Esophagus muscularis mucosa (tissue), 4 donors: ENCODE data around the gene DPF3. TPM values are rescaled to one million over a fixed set of nuclear protein-coding genes. Genes with fewer than 3 reads are reported as not detected.
A peak's percentile ranks its signal among the peaks of the same experiment; 100 is the strongest.

Experiments used
- DNase-seq: peaks from one replicate; pipeline ENCODE4 v3.0.0-alpha.2; 2017; ENCODE audit errors: extremely low spot score
- H3K27ac ChIP-seq, 4 donors: fragments of 200-600 bp; sonication (generic); replicated peaks in 1 of 4; 1 replicate in 3 of 4; 2 replicates in 1 of 4; pipeline ENCODE4 v1.5.1; 2016 to 2019; ENCODE audit warnings: mild to moderate bottlenecking in 1 of 4
- H3K27me3 ChIP-seq, 4 donors: fragments of 200-600 bp; sonication (generic); one replicate each; pipeline versions ENCODE4 v1.5.1 to v1.6.0; 2016 to 2019
- H3K36me3 ChIP-seq, 4 donors: fragments of 200-600 bp; sonication (generic); one replicate each; pipeline ENCODE4 v1.5.1; 2016 to 2019
- H3K4me1 ChIP-seq, 4 donors: fragments of 200-600 bp; sonication (generic); one replicate each; pipeline ENCODE4 v1.5.1; 2016 to 2019
- H3K4me3 ChIP-seq, 4 donors: fragments of 200-600 bp; sonication (generic); 1 replicate in 2 of 4; 2 replicates in 2 of 4; pipeline ENCODE4 v1.5.1; 2016 to 2019; ENCODE audit warnings: mild to moderate bottlenecking in 4 of 4, moderate library complexity in 1 of 4
- H3K9me3 ChIP-seq, 4 donors: fragments of 200-600 bp; sonication (generic); 1 replicate in 3 of 4; 2 replicates in 1 of 4; pipeline ENCODE4 v1.5.1; 2016 to 2019
- EP300 ChIP-seq: sonication (generic); formaldehyde crosslinking; IDR thresholded peaks from one replicate; pipeline ENCODE4 v1.6.1; 2017; ENCODE audit warnings: antibody characterized with exemption
- POLR2A ChIP-seq: fragments of 450-650 bp; IDR thresholded peaks from one replicate; pipeline ENCODE4 v1.6.1; 2017; ENCODE audit warnings: antibody characterized with exemption, moderate library complexity, mild to moderate bottlenecking, low read depth
- POLR2AphosphoS5 ChIP-seq, 2 donors: sonication (generic); formaldehyde crosslinking; IDR thresholded peaks; one replicate each; pipeline ENCODE4 v1.6.1; 2017; ENCODE audit warnings: antibody characterized with exemption in 2 of 2
- WGBS: methylation state at CpG from one replicate; pipeline ENCODE4 v1.1.5; 2018; 5-methylcytosine and 5-hydroxymethylcytosine counted together
- intact Hi-C: fragments of 100-400 bp; cut with DNase I; formaldehyde crosslinking; loops from one replicate; pipeline ENCODE4 v1.15.1; 2023
- total RNA-seq, 4 donors: library from RNA; depleted of rRNA; stranded (reverse); fragments of >200 nt; gene quantifications; one replicate each; pipeline versions ENCODE4 v1.1.0 to v1.2.1, GENCODE V29; 2016
- TF ChIP-seq, protein P1 (sequence below), 3 experiments: fragments of 200-600 bp in 2 of 3; fragments of 450-650 bp in 1 of 3; sonication (generic) in 2 of 3; IDR thresholded peaks; one replicate each; pipeline ENCODE4 v1.5.1; 2017 to 2019; ENCODE audit warnings: antibody characterized with exemption in 3 of 3, mild to moderate bottlenecking in 2 of 3, moderate library complexity in 1 of 3

Gene DPF3
- total RNA-seq, 4 donors from 2014 or later = 0.78 to 2.5 (median 1.7) TPM

DNA sequence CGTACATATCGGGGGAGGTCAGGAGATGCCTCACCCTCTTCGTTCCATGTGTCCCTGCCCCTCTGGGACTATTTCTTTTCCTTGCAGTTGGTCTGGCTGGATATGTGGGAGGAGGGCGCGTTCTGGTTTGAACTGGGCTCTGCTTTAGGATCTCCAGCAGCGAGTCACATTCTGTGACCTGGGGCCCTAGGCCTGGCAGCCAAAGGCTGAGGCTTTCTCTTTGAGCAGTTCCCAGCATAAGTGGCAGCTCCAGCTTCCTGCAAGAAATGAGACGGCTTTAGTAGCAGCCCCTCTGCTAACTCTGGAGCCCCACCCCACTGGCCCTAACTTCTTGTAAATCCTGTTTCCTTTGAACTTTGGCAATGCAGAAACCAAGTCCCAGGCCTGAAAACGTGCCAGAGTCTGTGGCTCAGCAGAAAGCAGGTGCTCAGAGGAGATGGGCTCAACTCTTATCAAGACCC is 274.8 kb downstream of the DPF3 start:
- peak; percentile 47 for DNase-seq
- Histone ChIP-seq H3K4me1 (peaks cover 24 to 43% (median 36%) of the 10 kb centered on the region in 4 donors), H3K27ac (peak overlapping the region in 1 of 4 donors; percentile 32), H3K36me3 (no peaks in the 10 kb centered on the region), H3K4me3 (no peak overlapping the region), H3K27me3 (no peaks in the 10 kb centered on the region), H3K9me3 (no peaks in the 10 kb centered on the region)
- intact Hi-C loops = no loop called here
- TF ChIP-seq EP300 = no peak
- TF ChIP-seq POLR2AphosphoS5 (IDR thresholded peaks at IDR 0.05) = no peak
- TF ChIP-seq, protein P1, sequence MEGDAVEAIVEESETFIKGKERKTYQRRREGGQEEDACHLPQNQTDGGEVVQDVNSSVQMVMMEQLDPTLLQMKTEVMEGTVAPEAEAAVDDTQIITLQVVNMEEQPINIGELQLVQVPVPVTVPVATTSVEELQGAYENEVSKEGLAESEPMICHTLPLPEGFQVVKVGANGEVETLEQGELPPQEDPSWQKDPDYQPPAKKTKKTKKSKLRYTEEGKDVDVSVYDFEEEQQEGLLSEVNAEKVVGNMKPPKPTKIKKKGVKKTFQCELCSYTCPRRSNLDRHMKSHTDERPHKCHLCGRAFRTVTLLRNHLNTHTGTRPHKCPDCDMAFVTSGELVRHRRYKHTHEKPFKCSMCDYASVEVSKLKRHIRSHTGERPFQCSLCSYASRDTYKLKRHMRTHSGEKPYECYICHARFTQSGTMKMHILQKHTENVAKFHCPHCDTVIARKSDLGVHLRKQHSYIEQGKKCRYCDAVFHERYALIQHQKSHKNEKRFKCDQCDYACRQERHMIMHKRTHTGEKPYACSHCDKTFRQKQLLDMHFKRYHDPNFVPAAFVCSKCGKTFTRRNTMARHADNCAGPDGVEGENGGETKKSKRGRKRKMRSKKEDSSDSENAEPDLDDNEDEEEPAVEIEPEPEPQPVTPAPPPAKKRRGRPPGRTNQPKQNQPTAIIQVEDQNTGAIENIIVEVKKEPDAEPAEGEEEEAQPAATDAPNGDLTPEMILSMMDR (IDR thresholded peaks at IDR 0.05) = no peak
- TF ChIP-seq POLR2A = no peak
- WGBS = 86% methylated on average over 8 of the region's 8 CpGs

- Histone ChIP-seq H3K9me3 (no peaks in the 10 kb centered on the region), H3K4me3 (no peak overlapping the region), H3K27me3 (no peaks in the 10 kb centered on the region), H3K4me1 (peaks cover 31 to 51% (median 39%) of the 10 kb centered on the region in 4 donors), H3K27ac (peak overlapping the region in 2 of 4 donors; percentile 32 to 50), H3K36me3 (no peaks in the 10 kb centered on the region)
- 85% methylated on average over 6 of the region's 7 CpGs for WGBS
- TF ChIP-seq EP300 = no peak
- TF ChIP-seq POLR2AphosphoS5 (IDR thresholded peaks at IDR 0.05) = no peak
- TF ChIP-seq, protein P1 (IDR thresholded peaks at IDR 0.05) = no peak
- DNase-seq = peak; percentile 64
- intact Hi-C loops = no loop called here
Observed at GRCh38 chr14:72618424-72618823, 275.5 kb downstream of the DPF3 start.

GRCh38 chr14:72617391-72618031 is 276.4 kb downstream of the DPF3 start:
- DNase-seq = peak; percentile 90
- no peak for TF ChIP-seq POLR2AphosphoS5 (IDR thresholded peaks at IDR 0.05)
- TF ChIP-seq EP300 = no peak
- TF ChIP-seq, protein P1 (IDR thresholded peaks at IDR 0.05) = no peak
- no peak for TF ChIP-seq POLR2A
- intact Hi-C loops = no loop called here
- WGBS = 34% methylated on average over 15 of the region's 20 CpGs
- H3K9me3 ChIP-seq = no peaks in the 10 kb centered on the region
- H3K4me3 ChIP-seq = no peak overlapping the region
- peak overlapping the region in 3 of 4 donors; percentile 29 to 60 (median 50) for H3K27ac ChIP-seq
- H3K4me1 ChIP-seq = peaks cover 33 to 60% (median 41%) of the 10 kb centered on the region in 4 donors
- H3K36me3 ChIP-seq = no peaks in the 10 kb centered on the region
- no peaks in the 10 kb centered on the region for H3K27me3 ChIP-seq

- intact Hi-C loops = no loop called here
- DNase-seq = peak; percentile 88
- WGBS = 80% methylated on average over 7 of the region's 7 CpGs
- H3K4me3 ChIP-seq = no peak overlapping the region
- H3K27ac ChIP-seq = peak overlapping the region in 3 of 4 donors; percentile 29 to 60 (median 50)
- no peaks in the 10 kb centered on the region for H3K27me3 ChIP-seq
- TF ChIP-seq EP300 = no peak
- peaks cover 33 to 60% (median 41%) of the 10 kb centered on the region in 4 donors for H3K4me1 ChIP-seq
- no peaks in the 10 kb centered on the region for H3K9me3 ChIP-seq
- H3K36me3 ChIP-seq = no peaks in the 10 kb centered on the region
Observed at GRCh38 chr14:72616811-72617210, 277.1 kb downstream of the DPF3 start.

DNA sequence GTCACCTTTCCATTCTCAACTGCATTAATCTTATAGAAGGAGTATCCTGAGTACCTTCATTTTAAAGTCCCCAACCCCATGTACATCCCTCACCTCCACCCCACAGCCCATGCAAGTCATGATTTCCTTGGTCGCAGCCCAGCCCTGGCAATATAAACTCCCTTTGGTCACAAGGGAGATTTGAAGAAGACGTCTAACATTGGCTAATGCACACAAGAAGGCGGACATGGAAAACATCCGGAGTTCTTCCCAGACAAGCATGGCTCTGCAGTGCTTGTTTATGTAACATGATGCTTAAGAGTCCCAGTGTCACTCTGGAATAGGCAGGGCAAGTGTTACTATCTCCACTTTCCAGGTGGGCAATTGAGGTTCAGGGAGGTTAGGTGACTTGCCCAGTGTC is 277.6 kb downstream of the DPF3 start:
- TF ChIP-seq POLR2A (no peak), POLR2AphosphoS5 (IDR thresholded peaks at IDR 0.05) (peak in 1 of 2 donors; percentile 31)
- Histone ChIP-seq H3K36me3 (no peaks in the 10 kb centered on the region), H3K4me3 (no peak overlapping the region), H3K4me1 (peaks cover 33 to 60% (median 41%) of the 10 kb centered on the region in 4 donors), H3K27me3 (no peaks in the 10 kb centered on the region), H3K9me3 (no peaks in the 10 kb centered on the region), H3K27ac (no peak overlapping the region)
- WGBS = 27% methylated on average over 2 of the region's 4 CpGs
- intact Hi-C loops = no loop called here
- DNase-seq = peak; percentile 86
